Spleen (tissue), 7 donors: ENCODE data around the gene NUFIP2.

ENCODE experiments used
- CTCF ChIP-seq, 11 experiments: fragments of 200-600 bp in 7 of 11; fragments of 450-650 bp in 4 of 11; sonication (generic) in 4 of 11; IDR thresholded peaks in 8 of 11; conservative IDR thresholded peaks in 3 of 11; 1 replicate in 7 of 11; 2 replicates in 4 of 11; pipeline versions ENCODE4 v1.4.0 to v1.8.0; 2016 to 2021; ENCODE audit warnings: antibody characterized with exemption in 11 of 11, inconsistent platforms in 4 of 11, mild to moderate bottlenecking in 1 of 11
- POLR2A ChIP-seq, 3 donors: fragments of 450-650 bp; IDR thresholded peaks; one replicate each; pipeline ENCODE4 v1.5.1; 2017; ENCODE audit warnings: antibody characterized with exemption in 3 of 3, mild to moderate bottlenecking in 1 of 3
- POLR2AphosphoS5 ChIP-seq, 3 donors: sonication (generic); formaldehyde crosslinking; IDR thresholded peaks; one replicate each; pipeline ENCODE4 v1.5.1; 2017; ENCODE audit warnings: antibody characterized with exemption in 3 of 3
- donor health status: DM: no; HTN: no; CAD: no; lungs with moderate emphysema.
- donor health status: DM: no; HTN: no; CAD: no.
- donor health status: DM: no; HTN: no; CAD: no.

GRCh38 chr17:29331075-29331707 lies 37.2 kb upstream of the NUFIP2 start:
- TF ChIP-seq CTCF (IDR thresholded peaks at IDR 0.05 in 8 of 11, conservative IDR thresholded peaks at IDR 0.05 in 3 of 11) (no peak), POLR2A (IDR thresholded peaks at IDR 0.05) (no peak), POLR2AphosphoS5 (IDR thresholded peaks at IDR 0.05) (no peak)
